GM10266 (cell line): ENCODE measurements around the gene ITIH3.

Experiments
- DNase-seq: peaks from one replicate; pipeline ENCODE4 v3.0.0; 2012; ENCODE audit errors: extremely low spot score
- TF ChIP-seq, protein P1 (sequence below): IDR thresholded peaks from 2 replicates; pipeline ENCODE4 v1.5.1; 2012; ENCODE audit warnings: mild to moderate bottlenecking, low read depth; ENCODE audit not compliant: control insufficient read depth, insufficient read depth; ENCODE audit errors: missing control alignments

The ITIH3 gene

GRCh38 chr3:52787672-52788625 lies 6.6 kb upstream of the ITIH3 start:
- TF ChIP-seq, protein P1, sequence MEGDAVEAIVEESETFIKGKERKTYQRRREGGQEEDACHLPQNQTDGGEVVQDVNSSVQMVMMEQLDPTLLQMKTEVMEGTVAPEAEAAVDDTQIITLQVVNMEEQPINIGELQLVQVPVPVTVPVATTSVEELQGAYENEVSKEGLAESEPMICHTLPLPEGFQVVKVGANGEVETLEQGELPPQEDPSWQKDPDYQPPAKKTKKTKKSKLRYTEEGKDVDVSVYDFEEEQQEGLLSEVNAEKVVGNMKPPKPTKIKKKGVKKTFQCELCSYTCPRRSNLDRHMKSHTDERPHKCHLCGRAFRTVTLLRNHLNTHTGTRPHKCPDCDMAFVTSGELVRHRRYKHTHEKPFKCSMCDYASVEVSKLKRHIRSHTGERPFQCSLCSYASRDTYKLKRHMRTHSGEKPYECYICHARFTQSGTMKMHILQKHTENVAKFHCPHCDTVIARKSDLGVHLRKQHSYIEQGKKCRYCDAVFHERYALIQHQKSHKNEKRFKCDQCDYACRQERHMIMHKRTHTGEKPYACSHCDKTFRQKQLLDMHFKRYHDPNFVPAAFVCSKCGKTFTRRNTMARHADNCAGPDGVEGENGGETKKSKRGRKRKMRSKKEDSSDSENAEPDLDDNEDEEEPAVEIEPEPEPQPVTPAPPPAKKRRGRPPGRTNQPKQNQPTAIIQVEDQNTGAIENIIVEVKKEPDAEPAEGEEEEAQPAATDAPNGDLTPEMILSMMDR: no peak
- no peak for DNase-seq

DNA sequence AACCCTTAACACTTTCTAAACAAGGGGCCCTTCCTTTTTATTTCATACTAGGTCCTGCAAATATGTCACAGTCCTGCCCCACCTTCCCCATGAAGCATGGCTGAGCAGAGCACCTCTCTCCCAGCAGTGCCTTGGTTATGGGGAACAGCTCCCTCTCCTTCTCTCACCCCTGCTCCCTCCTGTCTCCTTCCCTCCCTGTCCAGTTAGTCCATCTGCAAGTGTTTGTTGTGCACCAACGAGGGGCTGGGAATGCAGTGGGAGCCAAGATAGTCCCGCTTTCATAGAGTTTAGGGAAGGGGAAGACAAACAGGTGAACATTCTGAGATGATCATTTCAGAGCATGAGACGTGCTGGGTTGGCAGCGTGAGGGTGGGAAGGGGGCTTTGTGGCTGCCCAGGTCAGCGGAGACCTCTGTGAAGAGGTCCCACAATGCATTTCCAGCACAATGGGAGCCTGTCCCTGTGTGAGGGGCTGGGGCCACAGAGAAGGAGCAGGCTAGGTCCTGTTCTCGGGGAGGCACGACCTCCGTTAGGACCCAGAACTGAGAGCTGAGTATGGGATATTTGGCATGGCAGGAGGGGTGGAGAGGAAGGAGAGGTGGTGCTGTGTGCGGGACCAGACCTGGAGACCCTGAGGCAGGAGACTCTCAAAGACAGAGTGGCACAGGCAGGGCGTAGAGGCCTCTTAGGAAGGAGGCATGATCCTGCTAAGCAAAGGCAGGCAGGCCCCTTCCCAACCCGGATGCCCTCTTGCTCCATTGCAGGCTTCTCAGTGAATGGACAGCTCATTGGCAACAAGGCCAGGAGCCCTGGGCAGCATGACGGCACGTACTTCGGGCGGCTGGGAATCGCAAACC lies 5.5 kb upstream of the ITIH3 start:
- TF ChIP-seq, protein P1: no peak
- DNase-seq: no peak

DNA sequence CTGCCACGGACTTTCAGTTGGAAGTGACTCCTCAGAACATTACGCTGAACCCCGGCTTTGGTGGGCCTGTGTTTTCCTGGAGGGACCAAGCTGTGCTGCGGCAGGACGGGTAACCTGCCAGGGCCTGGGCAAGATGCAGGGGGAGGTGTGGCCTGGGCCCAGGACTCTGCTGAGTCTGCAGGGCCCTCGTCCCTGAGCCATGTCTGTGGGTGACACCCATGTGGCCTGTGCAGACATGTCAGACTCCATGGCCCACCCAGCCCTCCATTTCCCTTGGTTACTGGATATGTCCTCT lies 4.9 kb upstream of the ITIH3 start:
- TF ChIP-seq, protein P1: no peak
- no peak for DNase-seq

DNA sequence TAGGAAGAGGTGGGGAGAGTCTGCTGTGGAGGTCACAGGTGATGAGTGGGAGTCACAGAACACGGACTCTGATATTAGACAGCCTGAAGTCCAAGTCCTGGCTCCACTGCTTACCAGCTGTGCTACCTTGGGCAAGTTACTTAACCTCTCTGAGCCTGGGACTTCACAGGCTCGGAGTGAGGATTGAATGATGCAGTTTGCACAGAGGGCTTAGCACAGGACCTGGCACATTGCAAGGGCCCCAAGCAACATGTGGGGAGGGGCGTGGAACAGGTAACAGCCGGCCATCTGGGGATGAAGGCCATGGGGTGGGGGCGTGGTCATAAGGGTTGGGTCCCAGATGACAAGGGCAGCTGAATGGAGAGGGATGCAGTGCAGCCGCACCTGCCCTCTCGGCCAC lies 4.3 kb upstream of the ITIH3 start:
- TF ChIP-seq, protein P1: no peak
- no peak for DNase-seq

- DNase-seq: no peak
- TF ChIP-seq, protein P1: no peak
Observed at GRCh38 chr3:52790741-52791140, 3.9 kb upstream of the ITIH3 start.

- DNase-seq: no peak
- TF ChIP-seq, protein P1: no peak
Observed at GRCh38 chr3:52791366-52791765, 3.2 kb upstream of the ITIH3 start.

- no peak for DNase-seq
- TF ChIP-seq, protein P1: no peak
Observed at GRCh38 chr3:52791928-52792327, 2.7 kb upstream of the ITIH3 start.
